Measurements from ENCODE around the gene PSAP. TPM values are rescaled to one million over a fixed set of nuclear protein-coding genes. Genes with fewer than 3 reads are reported as not detected.

Gene PSAP
- polyA plus RNA-seq, 2 of the 4 experiments (the other 2 are of a cell fraction): 690 to 1,519 TPM

- FAIRE-seq: no peak
- Histone ChIP-seq H3K4me1 (peaks cover 86% of the 10 kb centered on the region), H3K4me3 (no peak overlapping the region), H3K4me2 (peak overlapping the region; percentile 92), H3K27ac (peak overlapping the region; percentile 98 to 99), H3K9me3 (no peaks in the 10 kb centered on the region)
- WGBS (ENCODE audit: missing lambda C conversion rate): 96% methylated on average over 5 of the region's 5 CpGs
- no peak for ATAC-seq
- TF ChIP-seq CBX8 (IDR thresholded peaks at IDR 0.05): no peak
- no peak for TF ChIP-seq EHMT2 (IDR thresholded peaks at IDR 0.05; ENCODE audit: low read depth)
- no peak for TF ChIP-seq GATA3 (IDR thresholded peaks at IDR 0.05; ENCODE audit: borderline replicate concordance)
- no peak for TF ChIP-seq EP300 (IDR thresholded peaks at IDR 0.05)
- no peak for TF ChIP-seq POLR2AphosphoS2 (conservative IDR thresholded peaks at IDR 0.05; ENCODE audit: low read length)
- TF ChIP-seq E2F6 (IDR thresholded peaks at IDR 0.05; ENCODE audit: borderline replicate concordance, low read depth): no peak
- TF ChIP-seq NFE2L2 (conservative IDR thresholded peaks at IDR 0.05; ENCODE audit: low read length): no peak
- no peak for TF ChIP-seq MAFK (IDR thresholded peaks at IDR 0.05; ENCODE audit: partially characterized antibody)
- no peak for TF ChIP-seq MYC (IDR thresholded peaks at IDR 0.05; ENCODE audit: borderline replicate concordance, low read length)
- TF ChIP-seq TFCP2L1 (CRISPR knock-in tag; IDR thresholded peaks at IDR 0.05): no peak
- TF ChIP-seq PBX3 (IDR thresholded peaks at IDR 0.05): no peak
- ChIA-PET CTCF (interaction anchor here (0.6 to 2.8 kb wide), 7 partner anchors 10 to 127 kb away, joined by 3 to 16 read pairs (median 4); no protein-coding TSS in a partner anchor), POLR2A (no interaction called here)
- no peak for DNase-seq (ENCODE audit: low read depth in 1 of 2, low spot score in 1 of 2)
Measured at GRCh38 chr10:71769279-71769823, 81.7 kb downstream of the PSAP start.

GRCh38 chr10:71767420-71768035, 83.5 kb downstream of the PSAP start:
- Histone ChIP-seq H3K4me3 (no peak overlapping the region), H3K9me3 (no peaks in the 10 kb centered on the region), H3K4me1 (peaks cover 91% of the 10 kb centered on the region), H3K27ac (peak overlapping the region; percentile 98 to 99), H3K4me2 (peak overlapping the region; percentile 92)
- ChIA-PET POLR2A (interaction anchor here (1.1 to 2.0 kb wide), 7 partner anchors 39 to 909 kb away, joined by 3 to 10 read pairs (median 3); partner anchors contain the start of gene PSAP), CTCF (interaction anchor here (0.9 to 4.7 kb wide), 16 partner anchors 8 to 452 kb away, joined by 3 to 22 read pairs (median 6); partner anchors contain the start of gene SLC29A3)
- DNase-seq (ENCODE audit: low read depth in 1 of 2, low spot score in 1 of 2) (peak; percentile 32 to 86), ATAC-seq (peak; percentile 37 to 54), FAIRE-seq (no peak)
- peak; percentile 98 for TF ChIP-seq HOXB5 (CRISPR knock-in tag; IDR thresholded peaks at IDR 0.05)
- peak; percentile 20 for TF ChIP-seq MAFK (IDR thresholded peaks at IDR 0.05; ENCODE audit: partially characterized antibody)
- TF ChIP-seq RFX5 (IDR thresholded peaks at IDR 0.05): no peak
- peak; percentile 60; the same call in 1 of the 2 replicates for TF ChIP-seq ZNF302 (CRISPR knock-in tag; IDR thresholded peaks at IDR 0.05)
- TF ChIP-seq HOXB13 (CRISPR knock-in tag; IDR thresholded peaks at IDR 0.05; ENCODE audit: low read depth): peak; percentile 84
- TF ChIP-seq EHMT2 (IDR thresholded peaks at IDR 0.05; ENCODE audit: low read depth): no peak
- 0 out of 2 replicates have a peak, but pooled peaks have one; percentile 48 for TF ChIP-seq EHF (CRISPR knock-in tag; IDR thresholded peaks at IDR 0.05)
- WGBS (ENCODE audit: missing lambda C conversion rate): 2% methylated on average over 9 of the region's 10 CpGs

- Histone ChIP-seq H3K4me1 (peaks cover 89% of the 10 kb centered on the region), H3K4me2 (peak overlapping the region; percentile 92), H3K9me3 (no peaks in the 10 kb centered on the region), H3K27ac (peak overlapping the region; percentile 98 to 99), H3K4me3 (no peak overlapping the region)
- DNase-seq (ENCODE audit: low read depth in 1 of 2, low spot score in 1 of 2) (peak; percentile 85 to 98), ATAC-seq (peak; percentile 81 to 88), FAIRE-seq (peak; percentile 51)
- WGBS (ENCODE audit: missing lambda C conversion rate): 0% methylated on average over 9 of the region's 10 CpGs
- ChIA-PET POLR2A (interaction anchor here (0.8 to 2.0 kb wide), 8 partner anchors 14 to 909 kb away, joined by 3 to 10 read pairs (median 3); partner anchors contain the start of gene PSAP), CTCF (interaction anchor here (0.6 to 4.7 kb wide), 17 partner anchors 9 to 558 kb away, joined by 3 to 22 read pairs (median 4); partner anchors contain the start of gene SLC29A3)
- TF ChIP-seq FOSB (CRISPR knock-in tag; IDR thresholded peaks at IDR 0.05) (no peak), HOXB5 (CRISPR knock-in tag; IDR thresholded peaks at IDR 0.05) (0 out of 2 replicates have a peak, but pooled peaks have one; percentile 47), KDM1A (IDR thresholded peaks at IDR 0.05; ENCODE audit: low read depth) (peak; percentile 89; the same call in 1 of the 2 replicates), CEBPB (IDR thresholded peaks at IDR 0.05) (peak in 1 of 2 experiments; percentile 67; a peak in 1 of 4 replicates), ZC3H11A (IDR thresholded peaks at IDR 0.05) (no peak), EHF (CRISPR knock-in tag; IDR thresholded peaks at IDR 0.05) (no peak), HOXA7 (CRISPR knock-in tag; IDR thresholded peaks at IDR 0.05) (no peak), CTCF (IDR thresholded peaks at IDR 0.05) (no peak), REST (IDR thresholded peaks at IDR 0.05) (peak; percentile 85)
Measured at GRCh38 chr10:71766717-71767419, 84.2 kb downstream of the PSAP start.
